Hepatocyte (in vitro differentiated cells): ENCODE data around the gene ERCC4. TPM values are rescaled to one million over a fixed set of nuclear protein-coding genes. Genes with fewer than 3 reads are reported as not detected.
A peak's percentile ranks its signal among the peaks of the same experiment; 100 is the strongest.

Experiments used
- DNase-seq: peaks from one replicate; pipeline ENCODE4 v3.0.0-alpha.2; 2016; ENCODE audit warnings: low spot score
- H2AFZ ChIP-seq: fragments of 200-600 bp; sonication (generic); 2 replicates; pipeline ENCODE4 v1.6.0; 2016; ENCODE audit warnings: antibody characterized with exemption, mild to moderate bottlenecking
- H3K27ac ChIP-seq: fragments of 200-600 bp; sonication (generic); 2 replicates; pipeline ENCODE4 v1.5.1; 2016; ENCODE audit warnings: mild to moderate bottlenecking
- H3K27me3 ChIP-seq: fragments of 200-600 bp; sonication (generic); 2 replicates; pipeline ENCODE4 v1.6.1; 2016
- H3K36me3 ChIP-seq: fragments of 200-600 bp; sonication (generic); replicated peaks from 2 replicates; pipeline ENCODE4 v1.5.1; 2016; ENCODE audit warnings: low read depth; ENCODE audit not compliant: insufficient read depth
- H3K4me1 ChIP-seq: fragments of 200-600 bp; sonication (generic); 2 replicates; pipeline ENCODE4 v1.5.1; 2016; ENCODE audit warnings: mild to moderate bottlenecking, moderate library complexity; ENCODE audit not compliant: insufficient read depth
- H3K4me2 ChIP-seq: fragments of 200-600 bp; sonication (generic); 2 replicates; pipeline ENCODE4 v1.6.0; 2016
- H3K4me3 ChIP-seq: fragments of 200-600 bp; sonication (generic); 2 replicates; pipeline ENCODE4 v1.5.1; 2016; ENCODE audit warnings: mild to moderate bottlenecking
- H3K79me2 ChIP-seq: fragments of 200-600 bp; sonication (generic); 2 replicates; pipeline ENCODE4 v1.6.0; 2017; ENCODE audit warnings: mild to moderate bottlenecking
- H3K9me2 ChIP-seq: fragments of 200-600 bp; sonication (generic); replicated peaks from 2 replicates; pipeline ENCODE4 v1.6.0; 2017; ENCODE audit warnings: mild to moderate bottlenecking; ENCODE audit not compliant: insufficient read depth
- H3K9me3 ChIP-seq: fragments of 200-600 bp; sonication (generic); 2 replicates; pipeline ENCODE4 v1.5.1; 2016; ENCODE audit warnings: low read depth, mild to moderate bottlenecking
- H4K20me1 ChIP-seq: fragments of 200-600 bp; sonication (generic); 2 replicates; pipeline ENCODE4 v1.6.0; 2016; ENCODE audit warnings: mild to moderate bottlenecking; ENCODE audit not compliant: insufficient read depth, poor library complexity, severe bottlenecking
- EZH2 ChIP-seq: fragments of 200-600 bp; sonication (generic); IDR thresholded peaks from 2 replicates; pipeline ENCODE4 v1.6.1; 2016; ENCODE audit warnings: antibody characterized with exemption, mild to moderate bottlenecking, borderline replicate concordance
- EZH2phosphoT487 ChIP-seq: fragments of 200-600 bp; sonication (generic); IDR thresholded peaks from one replicate; pipeline ENCODE4 v1.6.1; 2018; ENCODE audit warnings: antibody characterized with exemption, mild to moderate bottlenecking, low read depth, moderate library complexity; ENCODE audit not compliant: unreplicated experiment, severe bottlenecking
- WGBS: methylation state at CpG from one replicate; pipeline ENCODE4 v1.1.6; 2016; ENCODE audit warnings: low lambda C conversion rate; ENCODE audit errors: missing lambda C conversion rate; 5-methylcytosine and 5-hydroxymethylcytosine counted together
- polyA plus RNA-seq: library from polyadenylated mRNA; unstranded; fragments of >200 nt; fragmentation: Nextera tagmentation; extraction: Ambion mirVana; gene quantifications from 2 replicates; pipeline ENCODE4 v1.2.1, GENCODE V29; 2016
- total RNA-seq: library from RNA; depleted of rRNA; stranded (reverse); fragments of >200 nt; gene quantifications from 2 replicates; pipeline ENCODE4 v1.2.3, GENCODE V29; 2014
- TF ChIP-seq, protein P1 (sequence below): fragments of 200-600 bp; sonication (generic); IDR thresholded peaks from 2 replicates; pipeline ENCODE4 v1.5.1; 2016; ENCODE audit warnings: antibody characterized with exemption, mild to moderate bottlenecking; ENCODE audit not compliant: poor library complexity

Gene ERCC4
- total and polyA plus RNA-seq, 2 experiments from 2014 or later: 14.5 to 19.3 TPM

DNA sequence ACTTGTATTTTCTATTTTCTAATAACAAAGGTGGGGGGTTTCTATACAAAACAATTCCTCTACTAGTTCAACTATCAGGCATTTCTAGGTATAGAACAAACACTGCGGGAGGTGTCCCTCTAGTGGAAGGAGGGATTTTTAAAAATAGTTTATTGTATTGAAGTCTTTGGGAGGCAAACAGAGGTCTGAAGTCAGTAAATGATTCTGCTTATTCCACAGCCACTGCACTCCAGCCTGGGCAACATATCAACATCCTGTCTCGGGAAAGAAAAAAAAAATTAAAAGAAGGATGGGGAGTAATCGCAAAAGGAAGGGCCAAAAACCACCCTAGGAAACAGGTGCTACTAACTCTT is 648 bp upstream of the ERCC4 start:
- Histone ChIP-seq H3K27ac (no peak overlapping the region), H3K4me3 (no peak overlapping the region), H4K20me1 (no peaks in the 10 kb centered on the region), H3K9me3 (no peaks in the 10 kb centered on the region), H3K9me2 (no peaks in the 10 kb centered on the region), H3K36me3 (no peaks in the 10 kb centered on the region), H3K79me2 (peaks cover 9% of the 10 kb centered on the region), H3K27me3 (no peaks in the 10 kb centered on the region), H2AFZ (no peak overlapping the region), H3K4me2 (peak overlapping the region; percentile 63), H3K4me1 (no peaks in the 10 kb centered on the region)
- TF ChIP-seq EZH2: no peak
- TF ChIP-seq EZH2phosphoT487: no peak
- TF ChIP-seq, protein P1, sequence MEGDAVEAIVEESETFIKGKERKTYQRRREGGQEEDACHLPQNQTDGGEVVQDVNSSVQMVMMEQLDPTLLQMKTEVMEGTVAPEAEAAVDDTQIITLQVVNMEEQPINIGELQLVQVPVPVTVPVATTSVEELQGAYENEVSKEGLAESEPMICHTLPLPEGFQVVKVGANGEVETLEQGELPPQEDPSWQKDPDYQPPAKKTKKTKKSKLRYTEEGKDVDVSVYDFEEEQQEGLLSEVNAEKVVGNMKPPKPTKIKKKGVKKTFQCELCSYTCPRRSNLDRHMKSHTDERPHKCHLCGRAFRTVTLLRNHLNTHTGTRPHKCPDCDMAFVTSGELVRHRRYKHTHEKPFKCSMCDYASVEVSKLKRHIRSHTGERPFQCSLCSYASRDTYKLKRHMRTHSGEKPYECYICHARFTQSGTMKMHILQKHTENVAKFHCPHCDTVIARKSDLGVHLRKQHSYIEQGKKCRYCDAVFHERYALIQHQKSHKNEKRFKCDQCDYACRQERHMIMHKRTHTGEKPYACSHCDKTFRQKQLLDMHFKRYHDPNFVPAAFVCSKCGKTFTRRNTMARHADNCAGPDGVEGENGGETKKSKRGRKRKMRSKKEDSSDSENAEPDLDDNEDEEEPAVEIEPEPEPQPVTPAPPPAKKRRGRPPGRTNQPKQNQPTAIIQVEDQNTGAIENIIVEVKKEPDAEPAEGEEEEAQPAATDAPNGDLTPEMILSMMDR: no peak
- peak; percentile 56 for DNase-seq
- WGBS: 27% methylated on average over 3 of the region's 3 CpGs

DNA sequence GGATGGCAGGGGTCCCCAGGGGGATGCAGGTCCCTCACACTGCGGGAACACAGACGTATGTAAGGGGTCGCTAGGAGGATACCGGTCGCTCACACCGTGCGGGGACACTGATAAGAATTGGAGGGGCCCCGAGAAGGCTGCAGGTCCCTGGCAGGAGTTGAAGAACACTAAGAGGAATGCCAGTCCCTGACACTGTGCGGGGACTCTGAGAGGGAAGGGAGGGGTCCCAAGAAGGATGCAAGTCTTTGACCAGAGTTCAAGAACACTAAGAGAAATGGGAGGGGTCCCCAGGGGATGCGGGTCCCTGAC is 510 bp downstream of the ERCC4 start:
- Histone ChIP-seq H3K27me3 (no peaks in the 10 kb centered on the region), H3K4me2 (peak overlapping the region; percentile 82), H2AFZ (peak overlapping the region; percentile 55), H3K9me2 (no peaks in the 10 kb centered on the region), H3K9me3 (no peaks in the 10 kb centered on the region), H3K36me3 (no peaks in the 10 kb centered on the region), H3K4me1 (no peaks in the 10 kb centered on the region), H4K20me1 (no peaks in the 10 kb centered on the region), H3K4me3 (peak overlapping the region; percentile 40), H3K79me2 (peaks cover 9% of the 10 kb centered on the region), H3K27ac (peak overlapping the region; percentile 30)
- DNase-seq: no peak
- TF ChIP-seq, protein P1: no peak
- TF ChIP-seq EZH2 (no peak), EZH2phosphoT487 (no peak)
- 2% methylated on average over 10 of the region's 10 CpGs for WGBS

GRCh38 chr16:13921328-13921727 is 1.4 kb downstream of the ERCC4 start:
- no peaks in the 10 kb centered on the region for H3K4me1 ChIP-seq

More at GRCh38 chr16:13921328-13921727, 1.4 kb downstream of the ERCC4 start:
- Histone ChIP-seq H3K4me2 (peak overlapping the region; percentile 82), H3K36me3 (no peaks in the 10 kb centered on the region), H3K9me2 (no peaks in the 10 kb centered on the region), H3K9me3 (no peaks in the 10 kb centered on the region), H3K27ac (no peak overlapping the region), H3K4me3 (no peak overlapping the region), H3K27me3 (no peaks in the 10 kb centered on the region), H2AFZ (no peak overlapping the region), H3K79me2 (peaks cover 9% of the 10 kb centered on the region), H4K20me1 (no peaks in the 10 kb centered on the region)
- TF ChIP-seq, protein P1: no peak
- no peak for TF ChIP-seq EZH2
- TF ChIP-seq EZH2phosphoT487: no peak
- DNase-seq: no peak
- 88% methylated on average over 2 of the region's 2 CpGs for WGBS
